Measurements from ENCODE around the gene BOLA3. TPM values are rescaled to one million over a fixed set of nuclear protein-coding genes. Genes with fewer than 3 reads are reported as not detected.

BOLA3 gene
- total RNA-seq, 2 experiments from 2014 or later: 131 to 135 TPM

GRCh38 chr2:74087696-74088095, 60.0 kb downstream of the BOLA3 start:
- ChIA-PET POLR2A (no interaction called here), CTCF (no interaction called here)

DNA sequence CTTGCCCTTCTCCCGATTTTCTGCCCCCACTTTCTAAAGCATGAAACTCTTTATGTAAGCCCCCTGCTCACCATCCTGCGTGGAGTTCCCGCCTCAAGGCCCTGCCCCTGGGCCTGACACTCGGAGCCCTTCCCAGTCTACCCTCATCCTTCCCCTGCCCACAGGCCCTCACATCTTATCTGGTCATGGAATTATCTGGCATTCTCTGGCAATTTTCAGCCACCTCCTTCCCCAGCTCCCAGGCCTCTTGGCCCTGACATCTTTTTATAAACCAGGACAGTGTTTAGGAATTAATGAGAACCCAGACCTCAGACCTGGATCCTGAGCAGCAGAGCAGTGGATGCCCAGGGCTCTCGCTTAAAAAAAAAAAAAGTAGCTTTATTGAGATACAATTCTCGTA, 61.7 kb downstream of the BOLA3 start:
- H3K4me3 Mint-ChIP-seq: no peak overlapping the region
- H3K36me3 Mint-ChIP-seq (ENCODE audit: low read depth): peaks cover 33% of the 10 kb centered on the region
- H3K9me3 Mint-ChIP-seq: no peaks in the 10 kb centered on the region
- no peak for TF ChIP-seq CTCF (IDR thresholded peaks at IDR 0.05)
- ATAC-seq (no peak), DNase-seq (no peak)
- intact Hi-C loops (cut with micrococcal nuclease): no loop called here
- CTCF ChIA-PET: no interaction called here
- no peak overlapping the region for H3K27ac Mint-ChIP-seq
- POLR2A ChIA-PET: no interaction called here
- no peaks in the 10 kb centered on the region for H3K27me3 Mint-ChIP-seq
- H3K4me1 Mint-ChIP-seq (ENCODE audit: low read depth): no peaks in the 10 kb centered on the region

More at GRCh38 chr2:74087696-74088095, 60.0 kb downstream of the BOLA3 start:
- TF ChIP-seq CTCF (IDR thresholded peaks at IDR 0.05): no peak
- ATAC-seq: no peak
- intact Hi-C loops (cut with micrococcal nuclease): no loop called here
- H3K4me3 Mint-ChIP-seq: no peak overlapping the region
- H3K4me1 Mint-ChIP-seq (ENCODE audit: low read depth): no peaks in the 10 kb centered on the region
- no peaks in the 10 kb centered on the region for H3K27me3 Mint-ChIP-seq
- no peak overlapping the region for H3K27ac Mint-ChIP-seq
- DNase-seq: no peak
- no peaks in the 10 kb centered on the region for H3K9me3 Mint-ChIP-seq
- peaks cover 36% of the 10 kb centered on the region for H3K36me3 Mint-ChIP-seq (ENCODE audit: low read depth)

Other genes starting within 250 kb of the BOLA3 start
- 100 to 1,000 TPM in 1 of 2 experiments, 10 to 100 TPM in 1; 96.4 to 103 TPM for gene DGUOK, start 221.0 kb downstream of the BOLA3 start, total RNA-seq
- 10 to 100 TPM; 15.5 to 16.4 TPM for gene TET3, start 163.0 kb downstream of the BOLA3 start, total RNA-seq
- 100 to 1,000 TPM; 150 to 156 TPM for gene MOB1A, start 31.0 kb upstream of the BOLA3 start, total RNA-seq
- 100 to 1,000 TPM; 348 to 361 TPM for gene MTHFD2, start 50.7 kb upstream of the BOLA3 start, total RNA-seq
- gene SLC4A5, start 195.5 kb upstream of the BOLA3 start, total RNA-seq: 1 to 10 TPM; 1.8 to 2.0 TPM
- 10 to 100 TPM; 67.3 to 81.4 TPM for gene DCTN1, start 232.4 kb upstream of the BOLA3 start, total RNA-seq